CD4-positive, alpha-beta T cell treated with Interleukin-6 for 4 hours (primary cell): ENCODE measurements around the gene TCTN1.
A peak's percentile ranks its signal among the peaks of the same experiment; 100 is the strongest.
"Not testable (repeated sequence)": the region's sequence is repeated elsewhere in the genome, so short reads cannot be mapped to it uniquely, and the experiment has no call there.

Experiments
- DNase-seq: peaks from one replicate; pipeline ENCODE4 v3.0.0-alpha.2; 2020; ENCODE audit warnings: mixed read lengths

TCTN1 gene

DNA sequence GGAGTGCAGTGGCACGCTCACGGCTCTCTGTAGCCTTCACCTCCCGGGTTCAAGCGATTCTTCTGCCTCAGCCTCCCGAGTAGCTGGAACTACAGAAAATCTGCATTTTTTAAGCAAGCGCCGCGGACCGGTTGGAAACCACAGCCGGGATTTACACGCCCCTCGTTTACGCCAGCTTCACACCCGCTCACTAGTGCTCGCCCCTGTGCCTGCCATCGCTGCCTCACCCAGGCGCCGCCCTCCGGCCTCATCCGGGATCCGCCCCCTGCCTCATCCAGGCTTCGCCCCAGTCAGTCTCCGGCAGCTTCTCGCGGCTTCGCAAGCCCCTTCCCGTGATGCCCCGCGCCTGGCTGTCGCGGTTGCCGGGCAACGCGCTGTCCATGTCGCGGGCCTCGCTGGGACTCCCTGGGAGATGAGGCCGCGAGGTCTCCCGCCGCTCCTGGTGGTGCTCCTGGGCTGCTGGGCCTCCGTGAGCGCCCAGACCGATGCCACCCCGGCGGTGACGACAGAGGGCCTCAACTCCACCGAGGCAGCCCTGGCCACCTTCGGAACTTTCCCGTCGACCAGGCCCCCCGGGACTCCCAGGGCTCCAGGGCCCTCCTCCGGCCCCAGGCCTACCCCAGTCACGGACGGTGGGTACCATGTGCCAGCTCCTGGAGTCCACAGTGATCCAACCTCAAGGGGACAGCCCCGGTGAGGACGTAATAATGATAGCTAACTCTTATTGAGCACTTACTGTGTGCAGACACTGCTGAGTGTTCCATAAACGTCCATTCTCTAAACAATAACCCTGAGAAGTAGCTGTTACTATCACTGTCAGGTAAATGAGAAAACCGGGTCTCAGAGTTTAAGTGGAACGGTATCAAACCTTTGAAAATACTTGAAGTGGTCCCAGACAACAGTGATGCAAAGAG is at the start of gene TCTN1:
Gene TCTN1, plus strand, starts transcription at position 359 of the 914 bp plus-strand sequence. Its CDS starts 54 bp downstream, at position 413.
- peak; percentile 98 for DNase-seq

DNA sequence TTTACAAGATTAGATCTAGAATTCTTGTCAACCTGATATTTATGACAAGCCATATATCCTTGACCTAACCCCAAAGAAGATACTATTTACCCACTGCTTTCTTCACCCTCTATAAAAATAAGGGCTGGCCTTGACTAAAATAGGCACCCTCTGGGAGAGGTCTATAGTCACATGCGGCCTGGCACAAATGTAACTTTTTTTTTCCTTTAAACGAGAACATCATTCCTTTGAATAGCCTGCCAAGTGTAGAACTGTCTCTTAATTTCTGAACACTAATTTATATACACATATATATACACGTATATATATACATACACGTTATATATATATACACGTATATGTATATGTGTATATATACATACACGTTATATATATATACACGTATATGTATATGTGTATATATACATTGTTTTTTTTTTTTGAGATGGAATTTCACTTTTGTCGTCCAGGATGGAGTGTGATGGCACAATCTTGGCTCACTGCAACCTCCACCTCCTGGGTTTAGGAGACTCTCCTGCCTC is 49.4 kb upstream of the TCTN1 start:
- DNase-seq: no peak

DNA sequence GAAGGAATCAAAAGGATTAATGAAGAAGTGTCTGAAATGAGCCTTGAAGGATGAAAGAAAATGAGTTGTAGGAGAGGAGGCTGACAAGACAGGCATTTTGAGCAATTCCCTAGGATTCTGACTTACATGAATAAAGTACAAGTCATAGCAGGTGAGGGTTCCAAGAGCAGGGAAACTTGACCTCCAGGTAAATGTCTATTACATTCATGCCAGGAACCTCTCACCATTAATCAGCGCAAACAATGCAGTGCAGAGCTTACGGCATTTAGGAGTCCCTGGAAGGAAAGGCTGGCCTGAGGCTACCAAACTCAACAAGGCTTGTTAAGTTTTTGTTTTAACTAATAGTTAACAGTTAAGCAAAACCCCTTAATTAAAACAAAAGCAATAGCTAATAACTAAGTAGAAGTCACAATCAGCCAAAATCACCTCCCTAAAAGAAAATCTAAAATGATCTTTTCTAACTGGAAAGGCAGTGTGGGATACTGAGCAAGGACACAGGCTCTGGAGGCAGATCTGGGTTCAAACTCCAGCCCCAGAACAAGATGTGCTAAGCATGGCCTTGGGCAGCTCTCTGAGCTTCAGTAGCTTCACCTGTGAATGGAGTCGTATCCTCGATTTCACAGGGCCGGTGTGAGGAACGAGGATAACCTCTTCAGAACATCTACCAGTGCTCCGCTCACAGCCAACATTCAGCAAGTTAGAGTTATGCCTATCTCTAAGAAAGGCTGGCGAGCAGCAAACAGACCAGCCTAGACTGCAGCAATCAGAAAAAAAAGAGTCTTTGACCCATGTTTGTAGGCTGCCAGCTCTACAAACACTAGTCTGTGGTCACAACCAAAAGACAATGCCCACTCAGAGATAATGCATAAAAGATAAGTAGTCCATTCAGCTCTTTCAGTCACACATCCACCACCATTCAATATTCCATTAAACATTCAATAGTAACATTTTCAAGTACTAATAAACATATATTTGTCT is 47.7 kb upstream of the TCTN1 start:
- no peak for DNase-seq

DNA sequence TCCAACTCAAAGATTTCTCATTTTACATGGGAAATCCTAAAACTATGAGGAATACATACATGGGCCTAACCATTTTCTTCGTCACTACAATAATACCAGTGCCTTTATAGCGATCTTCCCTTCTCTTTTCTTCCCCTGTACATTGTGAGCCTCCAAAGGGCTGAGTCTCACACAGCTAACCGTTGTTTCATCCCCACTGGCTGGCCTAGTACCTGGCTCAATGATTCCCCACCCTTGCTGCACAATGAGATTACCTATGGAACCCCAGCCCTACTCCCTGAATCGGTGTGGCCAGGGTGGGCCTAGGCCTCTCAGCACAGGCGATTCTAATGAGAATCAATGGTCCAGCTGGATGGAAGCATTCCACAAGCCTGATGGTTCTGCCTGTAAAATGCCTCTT is 46.9 kb upstream of the TCTN1 start:
- no peak for DNase-seq

DNA sequence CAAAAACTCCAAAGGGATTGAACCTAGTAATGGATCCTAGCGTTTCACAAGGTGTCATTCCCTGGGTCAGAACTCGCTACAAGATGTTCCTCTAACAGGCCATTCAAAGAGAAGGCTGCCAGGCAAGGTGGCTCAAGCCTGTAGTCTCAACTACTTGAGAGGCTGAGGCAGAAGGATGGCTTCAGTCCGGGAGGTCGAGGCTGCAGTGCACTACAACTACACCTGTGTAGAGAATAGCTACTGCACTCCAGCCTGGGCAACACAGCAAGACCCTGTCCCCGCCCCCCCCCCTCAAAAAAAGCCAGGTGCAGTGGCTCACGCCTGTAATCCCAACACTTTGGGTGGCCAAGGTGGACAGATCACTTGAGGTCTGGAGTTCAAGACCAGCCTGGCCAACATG is 45.2 kb upstream of the TCTN1 start:
- no peak for DNase-seq

DNA sequence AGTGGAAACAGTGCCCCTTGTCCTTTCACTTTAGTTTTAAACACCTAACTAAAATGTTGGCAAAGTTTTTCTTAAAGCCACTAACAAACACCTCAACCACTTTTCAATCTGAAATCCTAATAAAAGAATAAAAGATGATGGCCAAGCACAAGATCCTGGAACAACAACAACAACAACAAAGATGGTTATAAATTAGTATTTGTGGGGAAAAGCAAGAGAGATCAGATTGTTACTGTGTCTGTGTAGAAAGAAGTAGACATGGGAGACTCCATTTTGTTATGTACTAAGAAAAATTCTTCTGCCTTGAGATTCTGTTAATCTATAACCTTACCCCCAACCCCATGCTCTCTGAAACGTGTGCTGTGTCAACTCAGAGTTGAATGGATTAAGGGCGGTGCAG is 44.1 kb upstream of the TCTN1 start:
- DNase-seq: not testable (repeated sequence)

DNA sequence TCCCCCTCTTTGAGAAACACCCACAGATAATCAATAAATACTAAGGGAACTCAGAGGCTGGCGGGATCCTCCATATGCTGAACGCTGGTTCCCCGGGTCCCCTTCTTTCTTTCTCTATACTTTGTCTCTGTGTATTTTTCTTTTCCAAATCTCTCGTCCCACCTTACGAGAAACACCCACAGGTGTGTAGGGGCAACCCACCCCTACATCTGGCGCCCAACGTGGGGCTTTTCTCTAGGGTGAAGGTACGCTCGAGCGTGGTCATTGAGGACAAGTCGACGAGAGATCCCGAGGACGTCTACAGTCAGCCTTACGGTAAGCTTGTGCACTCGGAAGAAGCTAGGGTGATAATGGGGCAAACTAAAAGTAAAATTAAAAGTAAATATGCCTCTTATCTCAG is 43.1 kb upstream of the TCTN1 start:
- DNase-seq: not testable (repeated sequence)

DNA sequence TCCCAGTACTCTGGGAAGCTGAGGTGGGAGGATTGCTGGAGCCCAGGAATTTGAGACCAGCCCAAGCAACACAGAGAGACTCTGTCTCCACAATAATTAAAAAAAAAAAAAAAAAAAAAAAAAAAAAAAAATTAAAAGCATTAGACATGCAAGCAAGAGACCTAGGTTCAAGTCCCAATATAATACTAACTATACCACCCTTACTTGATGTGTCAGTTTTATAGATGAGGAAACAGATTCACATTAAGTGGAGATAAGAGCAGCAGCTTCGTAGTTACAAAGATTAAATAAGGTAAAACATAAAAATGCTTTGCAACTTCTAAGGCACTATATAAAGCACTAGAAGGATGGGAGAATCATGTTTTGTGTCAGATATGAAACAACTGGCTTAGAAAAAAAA is 39.9 kb upstream of the TCTN1 start:
- no peak for DNase-seq

DNA sequence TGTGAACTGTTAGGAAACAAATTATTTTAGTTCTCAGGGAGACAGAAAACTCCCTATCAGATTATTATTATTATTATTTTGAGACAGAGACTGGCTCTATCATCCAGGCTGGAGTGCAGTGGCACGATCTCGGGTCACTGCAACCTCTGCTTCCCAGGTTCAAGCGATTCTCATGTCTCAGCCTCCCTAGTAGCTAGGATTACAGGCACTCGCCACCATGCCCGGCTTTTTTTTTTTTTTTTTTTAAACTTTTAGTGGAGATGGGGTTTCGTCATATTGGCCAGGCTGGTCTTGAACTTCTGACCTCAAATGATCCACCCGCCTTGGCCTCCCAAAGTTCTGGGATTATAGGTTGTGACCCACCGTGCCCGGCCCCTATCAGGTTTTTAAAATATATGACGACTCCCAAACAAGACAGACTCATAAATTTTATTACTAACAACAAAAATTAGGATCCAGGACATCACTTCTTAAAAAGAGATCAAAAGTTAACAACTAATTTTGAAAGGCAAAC is 39.2 kb upstream of the TCTN1 start:
- DNase-seq: not testable (repeated sequence)

DNA sequence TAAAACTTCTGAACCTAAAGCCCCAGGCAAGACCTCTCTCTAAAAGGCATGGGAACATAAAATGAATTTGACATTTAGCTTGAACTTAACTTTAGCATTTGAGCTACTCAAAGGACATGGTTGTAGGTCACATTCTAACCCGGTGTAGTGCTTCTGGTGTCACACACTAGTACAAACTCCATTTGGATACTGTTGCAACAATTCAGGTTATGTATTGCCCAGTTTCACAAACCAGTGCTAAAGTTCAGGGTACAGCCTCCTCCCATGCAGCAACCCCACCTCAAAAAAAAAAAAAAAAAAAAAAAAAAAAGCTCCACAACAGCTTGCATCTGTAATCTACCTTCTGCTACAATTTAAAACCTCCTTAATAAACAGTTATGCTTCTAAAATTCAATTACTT is 38.6 kb upstream of the TCTN1 start:
- DNase-seq: no peak

DNA sequence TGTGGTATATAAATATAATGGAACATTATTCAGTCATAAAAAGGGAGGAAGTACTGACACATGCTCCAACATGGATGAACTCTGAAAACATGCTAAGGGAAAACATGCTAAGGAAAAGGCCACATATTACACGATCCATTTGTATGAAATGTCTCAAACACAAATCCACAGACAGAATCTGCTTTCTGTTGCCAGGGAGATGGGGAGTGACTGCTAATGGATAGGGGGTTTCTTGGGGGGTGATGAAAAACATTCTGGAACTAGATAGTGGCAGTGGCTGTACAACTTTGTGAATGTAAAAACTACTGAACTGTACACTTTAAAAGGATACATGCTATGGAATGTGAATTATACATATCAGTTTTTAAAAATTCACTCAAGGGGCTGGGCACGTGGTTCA is 37.4 kb upstream of the TCTN1 start:
- no peak for DNase-seq

DNA sequence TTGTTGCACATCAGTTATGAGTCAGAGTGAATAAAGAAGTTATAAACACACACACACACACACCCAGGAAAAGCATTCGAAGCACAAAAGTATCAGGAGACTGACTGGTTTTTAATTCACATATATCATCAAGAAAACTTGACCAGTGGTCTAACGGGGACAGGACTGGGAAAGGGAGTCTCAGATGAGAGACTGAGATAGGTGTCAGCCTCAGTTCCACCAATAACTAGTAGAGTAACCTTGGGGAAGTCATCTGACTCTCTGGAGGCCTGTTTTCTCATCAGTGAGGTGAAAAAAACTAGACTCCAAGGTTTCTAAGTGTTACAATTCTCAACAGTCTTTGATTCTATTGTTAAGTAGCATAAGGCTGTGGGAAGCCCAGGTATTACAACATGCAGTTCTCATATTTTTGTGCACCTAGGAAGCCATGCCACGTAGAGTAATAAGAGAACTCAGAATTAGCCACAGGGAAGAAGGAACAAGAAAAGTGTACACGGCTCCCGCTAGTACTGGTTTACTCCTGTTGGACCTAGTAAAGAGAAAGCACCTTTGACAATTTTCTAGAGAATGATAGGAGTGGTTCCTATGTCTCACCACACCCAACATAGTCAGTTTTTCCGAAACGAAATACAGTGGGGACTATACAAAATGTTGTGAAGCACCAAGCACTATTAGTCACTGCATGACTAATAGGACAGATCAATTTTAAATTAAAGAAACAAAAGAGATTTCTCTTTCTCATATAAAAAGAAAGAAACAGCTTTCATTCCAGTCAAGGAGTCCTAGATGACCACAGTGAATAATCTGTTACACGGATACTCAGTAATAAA is 35.9 kb upstream of the TCTN1 start:
- peak; percentile 33 for DNase-seq

DNA sequence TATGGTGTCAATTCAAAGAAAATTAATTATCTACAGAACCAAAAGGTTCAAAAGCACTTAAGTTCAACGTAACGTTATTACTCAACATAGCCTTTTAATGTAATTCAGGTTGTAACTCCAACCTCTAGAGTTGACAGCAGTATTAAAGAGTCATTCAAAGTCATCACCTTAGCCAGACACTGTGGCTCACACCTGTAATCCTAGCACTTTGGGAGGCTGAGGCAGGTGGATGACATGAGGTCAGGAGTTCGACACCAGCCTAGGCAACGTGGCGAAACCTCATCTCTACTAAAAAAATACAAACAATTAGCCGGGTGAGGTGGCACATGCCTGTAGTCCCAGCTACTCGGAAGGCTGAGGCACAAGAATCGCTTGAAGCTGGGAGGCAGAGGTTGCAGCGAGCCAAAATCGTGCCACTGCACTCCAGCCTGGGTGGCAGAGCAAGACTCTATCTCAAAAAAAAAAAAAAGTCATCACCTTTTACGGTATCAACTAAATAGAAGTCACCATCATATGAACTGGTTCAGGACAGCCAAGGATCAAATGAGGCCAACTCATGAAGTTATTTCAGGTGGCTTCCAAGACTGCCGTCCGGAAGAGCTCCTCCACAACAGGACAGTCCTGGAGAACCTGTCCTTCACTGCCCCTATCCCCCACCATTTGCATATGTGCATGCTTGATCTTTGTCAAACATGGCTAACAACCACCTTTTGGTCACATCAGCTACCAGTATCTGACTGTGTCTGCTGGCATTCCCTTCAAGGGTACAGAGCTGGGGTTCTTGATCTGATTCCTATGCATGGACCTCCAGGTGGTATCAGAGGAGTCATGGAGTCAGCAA is 35.0 kb upstream of the TCTN1 start:
- DNase-seq: peak; percentile 27

DNA sequence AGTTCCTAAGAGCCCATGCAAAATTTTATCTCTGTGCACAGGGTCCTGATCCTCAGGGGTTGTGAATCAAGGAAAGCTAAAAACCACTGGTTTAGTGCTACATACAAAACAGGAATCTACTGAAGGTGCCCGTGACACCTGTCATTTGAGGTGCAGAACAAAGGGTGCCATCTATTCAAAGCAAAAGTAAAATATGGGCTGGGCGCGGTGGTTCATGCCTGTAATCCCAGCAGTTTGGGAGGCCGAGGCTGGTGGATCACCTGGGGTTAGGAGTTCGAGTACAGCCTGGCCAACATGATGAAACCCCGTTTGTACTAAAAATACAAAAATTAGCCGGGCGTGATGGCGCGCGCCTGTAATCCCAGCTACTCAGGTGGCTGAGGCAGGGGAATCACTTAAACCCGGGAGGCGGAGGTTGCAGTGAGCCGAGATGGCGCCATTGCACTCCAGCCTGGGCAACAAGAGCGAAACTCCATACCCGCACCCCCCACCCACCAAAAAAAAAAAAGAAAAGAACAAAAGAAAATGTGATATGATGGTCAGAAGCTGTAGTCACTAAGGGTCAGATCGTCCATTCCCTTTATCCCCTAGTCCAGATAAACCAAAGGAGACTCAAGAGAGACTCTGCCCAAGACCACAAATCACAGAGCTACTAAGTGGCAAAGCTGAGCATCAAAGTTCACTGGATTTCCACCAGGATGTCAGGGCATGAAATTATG is 34.2 kb upstream of the TCTN1 start:
- DNase-seq: peak; percentile 37

DNA sequence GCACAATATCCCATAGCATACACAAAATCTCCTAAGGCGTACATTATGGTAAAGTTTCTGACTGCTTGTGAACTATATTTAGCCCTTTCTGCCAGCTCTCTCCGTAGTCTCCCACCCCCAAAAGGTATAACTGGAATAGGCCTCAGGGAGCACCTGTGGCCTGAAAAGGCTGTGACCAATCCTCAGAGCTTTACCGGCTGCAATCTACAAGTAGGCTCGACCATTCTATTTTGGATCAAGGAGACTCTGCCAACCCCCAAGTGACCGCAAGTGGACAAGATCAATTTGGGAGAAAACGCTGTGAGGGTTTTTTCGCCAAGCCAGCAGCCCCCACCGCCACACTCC is 32.0 kb upstream of the TCTN1 start:
- no peak for DNase-seq

DNA sequence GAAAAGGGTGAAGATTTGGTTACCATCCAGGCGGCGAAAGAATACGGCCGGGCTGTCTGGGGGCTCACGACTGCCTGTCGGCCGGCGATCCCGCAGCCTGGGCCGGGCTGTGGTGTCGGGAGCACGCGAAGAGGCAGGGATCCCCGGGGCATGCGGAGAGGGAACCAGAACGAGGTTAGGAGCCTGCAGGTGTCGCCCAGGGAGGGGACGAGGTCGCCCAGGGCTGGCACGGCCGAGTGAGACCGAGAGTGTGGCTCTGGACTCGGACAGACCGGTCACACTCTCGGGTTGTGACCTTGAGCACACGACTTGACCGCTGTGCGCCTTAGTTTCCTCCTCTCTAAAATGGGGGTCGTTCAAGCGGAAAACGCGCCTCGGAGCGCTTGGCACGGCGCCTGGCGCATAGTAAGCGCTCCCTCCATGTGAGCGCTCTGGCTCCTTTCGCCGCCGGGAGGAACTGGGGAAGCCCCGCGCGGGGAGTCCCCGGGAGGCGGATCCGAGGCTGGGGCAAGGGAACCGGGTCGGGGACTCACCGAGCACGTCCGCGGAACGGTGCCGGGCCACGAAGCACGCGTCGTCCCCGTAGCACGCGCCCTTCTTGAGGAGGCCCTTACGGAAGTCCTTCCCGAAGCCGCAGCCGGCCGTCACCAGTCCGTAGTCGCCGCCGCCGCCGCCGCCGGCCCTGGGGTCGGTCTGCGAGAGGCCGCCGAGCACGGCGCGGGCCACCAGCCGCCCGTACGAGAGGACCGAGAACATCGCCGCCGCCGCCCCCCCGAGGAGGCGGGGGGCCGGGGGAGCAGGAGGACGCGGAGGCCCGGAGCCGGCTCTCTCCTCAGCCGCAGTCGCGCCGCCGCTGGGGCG is 31.4 kb upstream of the TCTN1 start:
- DNase-seq: peak; percentile 71

DNA sequence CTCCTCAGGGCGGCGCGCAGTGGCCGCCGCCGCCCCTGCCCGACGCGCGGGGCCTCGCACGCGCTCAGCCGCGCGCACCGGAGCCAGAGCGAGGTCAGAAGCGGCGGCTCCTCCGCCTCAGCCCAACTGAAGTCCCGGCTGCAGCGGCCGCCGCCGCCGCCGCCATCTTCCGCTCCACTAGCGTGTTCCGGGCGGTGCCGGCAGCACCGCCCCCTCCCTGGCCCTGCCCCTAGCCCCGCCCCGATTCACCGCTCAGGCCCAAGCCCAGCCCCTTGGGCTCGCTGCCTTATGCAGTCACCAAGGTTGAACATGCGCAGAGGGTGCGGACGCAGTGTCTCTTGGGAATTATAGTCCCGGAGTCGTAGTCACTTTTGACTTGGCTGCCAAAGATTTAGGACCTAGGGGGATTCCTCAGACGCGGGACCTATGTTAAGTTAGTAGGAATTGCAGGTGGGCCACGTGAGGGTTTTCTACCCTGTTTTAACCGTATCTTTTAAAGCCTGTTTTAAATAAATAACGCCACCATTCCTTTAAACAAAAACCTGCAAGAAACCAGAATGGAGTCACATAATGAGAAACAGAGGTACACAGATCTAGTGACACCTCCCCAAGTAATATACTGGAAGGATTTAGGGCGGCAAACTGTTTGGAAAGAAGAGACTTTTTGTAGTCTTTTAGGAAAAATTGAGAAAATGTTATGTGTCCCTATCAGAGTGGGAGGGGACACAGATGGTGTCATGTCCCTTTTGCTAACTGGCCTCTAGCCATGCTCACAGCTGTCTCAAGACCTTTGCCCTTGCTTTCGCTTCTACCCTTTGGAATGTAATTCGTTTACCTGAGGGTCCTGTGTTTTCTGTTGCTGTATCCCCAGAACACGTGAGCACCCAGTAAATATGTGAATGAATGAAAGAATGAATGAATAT is 30.5 kb upstream of the TCTN1 start, which contains the start of gene PPTC7:
Gene PPTC7, minus strand, starts transcription at position 182 of the 923 bp plus-strand sequence. CDS start 287 bp downstream, outside the sequence.
- DNase-seq: peak; percentile 98

DNA sequence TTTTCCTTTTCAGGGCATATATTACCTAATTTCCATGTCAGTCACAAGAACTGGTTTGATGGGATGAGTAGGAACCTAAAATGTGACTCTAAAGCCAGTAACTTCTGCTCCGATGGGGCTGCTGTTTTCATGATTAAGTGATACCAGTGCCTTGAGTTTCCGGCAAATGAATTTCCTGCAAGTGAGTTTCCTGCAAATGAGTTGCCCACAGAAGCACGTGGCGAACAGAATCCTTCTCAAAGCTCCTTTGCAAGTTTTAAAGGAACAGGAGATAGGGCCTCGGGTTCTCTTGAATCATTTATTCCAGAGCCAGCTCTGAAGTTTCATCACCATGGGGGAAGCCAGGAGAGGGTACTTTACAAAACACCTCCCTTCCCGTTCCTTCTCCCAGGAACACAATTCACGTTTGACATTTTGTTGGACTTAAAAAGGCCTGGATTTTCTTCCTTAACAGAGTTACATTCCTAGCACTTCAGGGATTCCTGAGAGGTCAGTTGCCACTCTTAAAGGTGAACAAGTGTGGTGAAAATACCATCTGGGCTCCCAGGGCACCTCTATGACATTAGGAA is 28.6 kb upstream of the TCTN1 start:
- DNase-seq: peak; percentile 68
